Measurements from ENCODE around the gene APOBEC3A.

DNA sequence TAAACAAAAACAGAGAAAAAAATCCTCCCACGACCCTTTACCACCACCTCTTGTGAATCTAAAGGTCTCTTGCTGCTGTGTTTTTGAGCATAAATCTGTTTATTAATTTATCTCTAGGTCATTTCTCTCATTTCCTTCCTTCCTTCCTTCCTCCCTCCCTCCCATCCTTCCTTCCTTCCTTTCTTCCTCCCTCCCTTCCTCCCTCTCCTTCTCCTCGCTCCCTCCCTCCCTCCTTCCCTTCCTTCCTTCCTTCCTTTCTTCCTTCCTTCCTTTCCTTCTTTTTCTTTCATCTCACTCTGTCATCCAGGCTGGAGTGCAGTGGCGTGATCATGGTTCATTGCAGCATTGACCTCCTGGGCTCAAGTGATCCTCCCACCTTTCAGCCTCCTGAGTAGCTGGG is 13.5 kb upstream of the APOBEC3A start:
- TF ChIP-seq, protein P1, sequence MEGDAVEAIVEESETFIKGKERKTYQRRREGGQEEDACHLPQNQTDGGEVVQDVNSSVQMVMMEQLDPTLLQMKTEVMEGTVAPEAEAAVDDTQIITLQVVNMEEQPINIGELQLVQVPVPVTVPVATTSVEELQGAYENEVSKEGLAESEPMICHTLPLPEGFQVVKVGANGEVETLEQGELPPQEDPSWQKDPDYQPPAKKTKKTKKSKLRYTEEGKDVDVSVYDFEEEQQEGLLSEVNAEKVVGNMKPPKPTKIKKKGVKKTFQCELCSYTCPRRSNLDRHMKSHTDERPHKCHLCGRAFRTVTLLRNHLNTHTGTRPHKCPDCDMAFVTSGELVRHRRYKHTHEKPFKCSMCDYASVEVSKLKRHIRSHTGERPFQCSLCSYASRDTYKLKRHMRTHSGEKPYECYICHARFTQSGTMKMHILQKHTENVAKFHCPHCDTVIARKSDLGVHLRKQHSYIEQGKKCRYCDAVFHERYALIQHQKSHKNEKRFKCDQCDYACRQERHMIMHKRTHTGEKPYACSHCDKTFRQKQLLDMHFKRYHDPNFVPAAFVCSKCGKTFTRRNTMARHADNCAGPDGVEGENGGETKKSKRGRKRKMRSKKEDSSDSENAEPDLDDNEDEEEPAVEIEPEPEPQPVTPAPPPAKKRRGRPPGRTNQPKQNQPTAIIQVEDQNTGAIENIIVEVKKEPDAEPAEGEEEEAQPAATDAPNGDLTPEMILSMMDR (IDR thresholded peaks at IDR 0.05): no peak
- no peak for TF ChIP-seq POLR2A (IDR thresholded peaks at IDR 0.05)

Data from vagina (tissue), 2 donors.